PC-9 (cell line): ENCODE measurements around the gene TOPAZ1. TPM values are rescaled to one million over a fixed set of nuclear protein-coding genes. Genes with fewer than 3 reads are reported as not detected.

Experiments
- BruUV-seq: library from RNA; stranded (reverse); fragments of 400-500 nt; replicated peaks from 2 replicates; lab custom pipeline; 2021; lab: Mats Ljungman, UMichigan
- CTCF ChIA-PET: fragments of 300-600 bp; sonication (Branson Sonifier 250); formaldehyde crosslinking; loops from one replicate; lab custom pipeline; 2022; ENCODE audit warnings: antibody characterized with exemption; lab: Charles Lee
- POLR2A ChIA-PET: fragments of 300-600 bp; sonication (Branson Sonifier 250); formaldehyde crosslinking; loops from one replicate; lab custom pipeline; 2022; ENCODE audit warnings: antibody characterized with exemption; ENCODE audit not compliant: unreplicated experiment; lab: Charles Lee
- DNase-seq, 2 experiments: peaks; one replicate each; pipeline versions ENCODE4 v3.0.0 to v3.0.0-alpha.2; 2015 to 2022; ENCODE audit warnings: mixed read lengths in 1 of 2
- H2AFZ ChIP-seq: fragments of 200-600 bp; sonication (generic); 2 replicates; pipeline ENCODE4 v1.8.1; 2017; ENCODE audit warnings: antibody characterized with exemption
- H3F3A ChIP-seq: fragments of 200-600 bp; sonication (generic); 2 replicates; pipeline ENCODE4 v1.8.1; 2017; ENCODE audit warnings: antibody characterized with exemption, mild to moderate bottlenecking, low read depth; ENCODE audit not compliant: insufficient read depth
- H3K27ac ChIP-seq: fragments of 200-600 bp; sonication (generic); 2 replicates; pipeline ENCODE4 v1.6.1; 2016; ENCODE audit warnings: mixed run types
- H3K27me3 ChIP-seq: fragments of 200-600 bp; sonication (generic); 2 replicates; pipeline ENCODE4 v1.6.1; 2016; ENCODE audit warnings: low read depth, mixed run types; ENCODE audit not compliant: insufficient read depth
- H3K36me3 ChIP-seq: fragments of 200-600 bp; sonication (generic); 2 replicates; pipeline ENCODE4 v1.6.1; 2016; ENCODE audit warnings: low read depth, mixed run types
- H3K4me1 ChIP-seq: fragments of 200-600 bp; sonication (generic); replicated peaks from 2 replicates; pipeline ENCODE4 v1.6.1; 2016; ENCODE audit warnings: mixed run types; ENCODE audit not compliant: insufficient read depth
- H3K4me2 ChIP-seq: fragments of 200-600 bp; sonication (generic); 2 replicates; pipeline ENCODE4 v1.6.1; 2017; ENCODE audit warnings: mixed run types
- H3K4me3 ChIP-seq: fragments of 200-600 bp; sonication (generic); 2 replicates; pipeline ENCODE4 v1.6.1; 2016; ENCODE audit warnings: mixed run types
- H3K79me2 ChIP-seq: fragments of 200-600 bp; sonication (generic); 2 replicates; pipeline ENCODE4 v1.6.1; 2017; ENCODE audit warnings: low read depth, mixed run types
- H3K9me2 ChIP-seq: fragments of 200-600 bp; sonication (generic); 2 replicates; pipeline ENCODE4 v1.8.1; 2017; ENCODE audit warnings: mild to moderate bottlenecking; ENCODE audit not compliant: insufficient read depth
- H3K9me3 ChIP-seq: fragments of 200-600 bp; sonication (generic); 2 replicates; pipeline ENCODE4 v1.8.1; 2016; ENCODE audit warnings: low read depth; ENCODE audit not compliant: insufficient read depth
- H4K20me1 ChIP-seq: fragments of 200-600 bp; sonication (generic); 2 replicates; pipeline ENCODE4 v1.8.1; 2017; ENCODE audit not compliant: insufficient read depth
- CTCF ChIP-seq: fragments of 200-600 bp; sonication (generic); conservative IDR thresholded peaks from 2 replicates; pipeline ENCODE4 v1.6.1; 2017; ENCODE audit warnings: mixed run types, antibody characterized with exemption, mild to moderate bottlenecking, moderate library complexity
- EZH2 ChIP-seq: fragments of 200-600 bp; sonication (generic); IDR thresholded peaks from 2 replicates; pipeline ENCODE4 v1.8.0; 2017; ENCODE audit warnings: antibody characterized with exemption, low read depth
- intact Hi-C: fragments of 100-400 bp; cut with micrococcal nuclease; formaldehyde crosslinking; loops from one replicate; pipeline ENCODE4 v1.10.0; 2022; ENCODE audit not compliant: unreplicated experiment
- total RNA-seq: library from RNA; stranded (reverse); gene quantifications from 2 replicates; pipeline ENCODE4 v1.2.3, GENCODE V29; 2021

The TOPAZ1 gene
- total RNA-seq, 1 experiment from 2014 or later = not detected

- BruUV-seq = no TSS peak
- Histone ChIP-seq H4K20me1 (no peaks in the 10 kb centered on the region), H3F3A (no peaks in the 10 kb centered on the region), H3K27ac (no peak overlapping the region), H3K36me3 (no peaks in the 10 kb centered on the region), H3K9me3 (no peaks in the 10 kb centered on the region), H3K4me1 (no peaks in the 10 kb centered on the region), H3K9me2 (no peaks in the 10 kb centered on the region), H2AFZ (no peak overlapping the region), H3K27me3 (no peaks in the 10 kb centered on the region), H3K79me2 (no peaks in the 10 kb centered on the region), H3K4me2 (no peak overlapping the region), H3K4me3 (no peak overlapping the region)
- CTCF ChIA-PET = interaction anchor here (0.6 kb wide), 1 partner anchor 45 kb away, joined by 12 read pairs; no protein-coding TSS in a partner anchor
- TF ChIP-seq CTCF = no peak
- TF ChIP-seq EZH2 = no peak
- POLR2A ChIA-PET = no interaction called here
- intact Hi-C loops = no loop called here
- no peak for DNase-seq
Measured at GRCh38 chr3:44210967-44211366, 30.7 kb upstream of the TOPAZ1 start.

GRCh38 chr3:44222337-44222736 lies 19.3 kb upstream of the TOPAZ1 start:
- H2AFZ ChIP-seq = no peak overlapping the region
- no peaks in the 10 kb centered on the region for H3K79me2 ChIP-seq
- no peaks in the 10 kb centered on the region for H3K36me3 ChIP-seq
- H3K27me3 ChIP-seq = no peaks in the 10 kb centered on the region
- no TSS peak for BruUV-seq
- no peaks in the 10 kb centered on the region for H3K9me2 ChIP-seq
- DNase-seq = no peak
- no peaks in the 10 kb centered on the region for H3F3A ChIP-seq
- no peaks in the 10 kb centered on the region for H3K4me1 ChIP-seq
- POLR2A ChIA-PET = interaction anchor here (0.6 kb wide), 1 partner anchor 24 kb away, joined by 3 read pairs; no protein-coding TSS in a partner anchor
- intact Hi-C loops = no loop called here
- CTCF ChIA-PET = no interaction called here
- H3K4me2 ChIP-seq = no peak overlapping the region
- no peaks in the 10 kb centered on the region for H3K9me3 ChIP-seq
- no peak for TF ChIP-seq CTCF
- no peak for TF ChIP-seq EZH2
- H4K20me1 ChIP-seq = no peaks in the 10 kb centered on the region
- H3K4me3 ChIP-seq = no peak overlapping the region
- no peak overlapping the region for H3K27ac ChIP-seq

GRCh38 chr3:44223299-44223698 lies 18.4 kb upstream of the TOPAZ1 start:
- no TSS peak for BruUV-seq
- Histone ChIP-seq H3K27ac (no peak overlapping the region), H4K20me1 (no peaks in the 10 kb centered on the region), H2AFZ (no peak overlapping the region), H3K79me2 (no peaks in the 10 kb centered on the region), H3K36me3 (no peaks in the 10 kb centered on the region), H3K4me2 (no peak overlapping the region), H3K4me3 (no peak overlapping the region), H3K4me1 (no peaks in the 10 kb centered on the region), H3F3A (no peaks in the 10 kb centered on the region), H3K9me2 (no peaks in the 10 kb centered on the region), H3K27me3 (no peaks in the 10 kb centered on the region), H3K9me3 (no peaks in the 10 kb centered on the region)
- ChIA-PET POLR2A (no interaction called here), CTCF (no interaction called here)
- intact Hi-C loops = no loop called here
- DNase-seq = no peak
- no peak for TF ChIP-seq EZH2

- TF ChIP-seq EZH2 = no peak
- TF ChIP-seq CTCF = no peak
- Histone ChIP-seq H3K9me2 (no peaks in the 10 kb centered on the region), H3K4me2 (no peak overlapping the region), H3K9me3 (no peaks in the 10 kb centered on the region), H3K4me3 (no peak overlapping the region), H3K27me3 (no peaks in the 10 kb centered on the region), H3K79me2 (no peaks in the 10 kb centered on the region), H2AFZ (no peak overlapping the region), H3F3A (no peaks in the 10 kb centered on the region), H3K27ac (no peak overlapping the region), H4K20me1 (no peaks in the 10 kb centered on the region), H3K36me3 (no peaks in the 10 kb centered on the region), H3K4me1 (no peaks in the 10 kb centered on the region)
- intact Hi-C loops = no loop called here
- CTCF ChIA-PET = no interaction called here
- no peak for DNase-seq
- POLR2A ChIA-PET = interaction anchor here (0.6 to 0.7 kb wide), 3 partner anchors 260 to 723 kb away, joined by 3 to 5 read pairs (median 3); no protein-coding TSS in a partner anchor
- no TSS peak for BruUV-seq
Measured at GRCh38 chr3:44224131-44224530, 17.6 kb upstream of the TOPAZ1 start.
